Small intestine (tissue), 4 donors: ENCODE results near the gene STARD9. TPM values are rescaled to one million over a fixed set of nuclear protein-coding genes. Genes with fewer than 3 reads are reported as not detected.

Experiments
- polyA plus RNA-seq, 4 donors: library from polyadenylated mRNA; stranded (reverse) in 3 of 4; unstranded in 1 of 4; fragments of 200-250 nt in 3 of 4; fragments of 120-200 nt in 1 of 4; gene quantifications; one replicate each; pipeline versions ENCODE4 v1.2.1 to v1.2.3, GENCODE V29; 2013
- donor health status: healthy with polysubstance abuse.
- donor health status: Bipolar disorder and iron deficiency.
- donor health status: healthy.

The STARD9 gene
- polyA plus RNA-seq, 4 donors, result under 0.01 to 5.0 (median 1.9) TPM

Other genes starting within 250 kb of the STARD9 start
- 100 to 1,000 TPM in 1 of 4 donors, 10 to 100 TPM in 2, 1 to 10 TPM in 1; 5.2 to 248 (median 18.6) TPM for gene CAPN3, start 216.1 kb upstream of the STARD9 start, polyA plus RNA-seq
- gene ZNF106, start 84.5 kb upstream of the STARD9 start, polyA plus RNA-seq, result 10 to 100 TPM in 3 of 4 donors, 1 to 10 TPM in 1; 8.3 to 29.4 (median 13.5) TPM
- 100 to 1,000 TPM in 2 of 4 donors, 10 to 100 TPM in 2; 39.6 to 163 (median 113) TPM for gene SNAP23, start 80.0 kb upstream of the STARD9 start, polyA plus RNA-seq
- gene LRRC57, start 26.8 kb upstream of the STARD9 start, polyA plus RNA-seq, result 10 to 100 TPM in 2 of 4 donors, 1 to 10 TPM in 2; 7.6 to 22.6 (median 13.3) TPM
- 10 to 100 TPM in 2 of 4 donors, 1 to 10 TPM in 2; 5.4 to 16.1 (median 12.7) TPM for gene HAUS2, start 26.8 kb upstream of the STARD9 start, polyA plus RNA-seq
- 10 to 100 TPM in 1 of 4 donors, 1 to 10 TPM in 3; 3.1 to 17.1 (median 5.9) TPM for gene CDAN1, start 161.5 kb downstream of the STARD9 start, polyA plus RNA-seq